ENCODE results near the gene DMRT1.

The DMRT1 gene

GRCh38 chr9:841371-842209 lies at the start of gene DMRT1:
Gene DMRT1 (plus strand): TSS chr9:841697. CDS start chr9:841839, 142 bp downstream.
- FAIRE-seq (no peak), DNase-seq (ENCODE audit: low spot score) (peak; percentile 42)

GRCh38 chr9:792331-793260 lies 48.9 kb upstream of the DMRT1 start:
- no peak for FAIRE-seq
- no peak for DNase-seq (ENCODE audit: low spot score)

- FAIRE-seq (no peak), DNase-seq (ENCODE audit: low spot score) (no peak)
These were observed 47.1 kb upstream of the DMRT1 start for GRCh38 chr9:794386-794785.

- no peak for FAIRE-seq
- no peak for DNase-seq (ENCODE audit: low spot score)
These were observed 45.6 kb upstream of the DMRT1 start for GRCh38 chr9:795869-796268.

GRCh38 chr9:800591-801150 lies 40.8 kb upstream of the DMRT1 start:
- FAIRE-seq (no peak), DNase-seq (ENCODE audit: low spot score) (no peak)

- FAIRE-seq: no peak
These were observed 40.0 kb upstream of the DMRT1 start for GRCh38 chr9:801399-802071.

GRCh38 chr9:804026-804425 lies 37.5 kb upstream of the DMRT1 start:
- FAIRE-seq (no peak), DNase-seq (ENCODE audit: low spot score) (no peak)

More at GRCh38 chr9:801399-802071, 40.0 kb upstream of the DMRT1 start:
- peak; percentile 16 for DNase-seq (ENCODE audit: low spot score)

GRCh38 chr9:805151-805550 lies 36.3 kb upstream of the DMRT1 start:
- FAIRE-seq: no peak
- no peak for DNase-seq (ENCODE audit: low spot score)

GRCh38 chr9:806285-807156 lies 35.0 kb upstream of the DMRT1 start:
- FAIRE-seq (no peak), DNase-seq (ENCODE audit: low spot score) (peak; percentile 21)

GRCh38 chr9:811106-811531 lies 30.4 kb upstream of the DMRT1 start:
- peak; percentile 20 for DNase-seq (ENCODE audit: low spot score)

GRCh38 chr9:818958-819357 lies 22.5 kb upstream of the DMRT1 start:
- FAIRE-seq (no peak), DNase-seq (ENCODE audit: low spot score) (no peak)

More at GRCh38 chr9:811106-811531, 30.4 kb upstream of the DMRT1 start:
- FAIRE-seq: no peak

- DNase-seq (ENCODE audit: low spot score): no peak
- FAIRE-seq: no peak
These were observed 14.8 kb upstream of the DMRT1 start for GRCh38 chr9:826500-827280.

- DNase-seq (ENCODE audit: low spot score) (no peak), FAIRE-seq (no peak)
These were observed 1.2 kb upstream of the DMRT1 start for GRCh38 chr9:840343-840742.

GRCh38 chr9:842635-843426 lies 1.3 kb downstream of the DMRT1 start:
- no peak for FAIRE-seq
- no peak for DNase-seq (ENCODE audit: low spot score)

GRCh38 chr9:843427-843785 lies 1.9 kb downstream of the DMRT1 start:
- FAIRE-seq: no peak
- no peak for DNase-seq (ENCODE audit: low spot score)

- FAIRE-seq (no peak), DNase-seq (ENCODE audit: low spot score) (peak; percentile 49)
These were observed 5.4 kb downstream of the DMRT1 start for GRCh38 chr9:846852-847251.

GRCh38 chr9:847505-847904 lies 6.0 kb downstream of the DMRT1 start:
- FAIRE-seq: no peak
- DNase-seq (ENCODE audit: low spot score): no peak

- DNase-seq (ENCODE audit: low spot score) (no peak), FAIRE-seq (no peak)
These were observed 7.9 kb downstream of the DMRT1 start for GRCh38 chr9:849431-849830.

GRCh38 chr9:852539-852938 lies 11.0 kb downstream of the DMRT1 start:
- DNase-seq (ENCODE audit: low spot score): no peak
- no peak for FAIRE-seq

Data from urothelium cell line (cell line).